ENCODE data around the gene PI16. TPM values are rescaled to one million over a fixed set of nuclear protein-coding genes. Genes with fewer than 3 reads are reported as not detected.

Gene PI16
- total and polyA plus RNA-seq, 2 donors (not counting 3 experiments of a cell fraction or from before 2014, with no cell fraction given): 0.14 TPM; not detected in 1

DNA sequence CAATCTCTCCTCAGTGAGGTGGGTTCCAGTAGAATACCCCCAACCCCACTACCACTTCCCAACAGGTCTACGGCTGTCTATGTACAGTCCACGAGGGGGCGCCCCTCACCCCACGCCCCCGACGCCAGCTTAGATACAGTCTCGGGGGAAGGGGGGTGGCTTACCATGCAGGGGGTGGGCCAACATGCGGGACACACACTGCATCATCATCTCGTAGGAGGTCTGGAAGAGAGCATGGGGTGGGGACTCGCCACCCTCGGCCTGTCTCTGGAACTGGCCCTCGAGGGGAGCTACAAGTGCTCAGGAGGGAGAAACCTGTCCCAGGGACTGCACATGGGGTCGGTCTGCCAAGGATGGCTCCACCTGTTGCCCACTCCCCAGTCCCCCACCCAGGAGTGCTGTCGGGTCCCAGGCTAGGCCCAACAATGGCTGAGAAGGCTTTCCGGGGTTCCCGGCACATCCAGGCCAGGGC lies 23.0 kb downstream of the PI16 start:
- H3K4me3 ChIP-seq (replicated peaks in 1 of 3; ENCODE audit: insufficient read depth in 1 of 3, low read depth in 1 of 3, low read length in 3 of 3): no peak overlapping the region
- CTCF ChIA-PET: interaction anchor here (1.0 to 5.3 kb wide), 5 partner anchors 8 to 233 kb away, joined by 3 to 40 read pairs (median 5); partner anchors contain the start of gene MTCH1
- intact Hi-C loops (cut with micrococcal nuclease): loop anchor here (1.0 kb wide), 1 partner anchor 41 kb away; no protein-coding TSS in a partner anchor

More for the DNA sequence above, 23.0 kb downstream of the PI16 start:
- Histone ChIP-seq H3K27me3 (ENCODE audit: control insufficient read depth in 2 of 2, insufficient read depth in 2 of 2, low read length in 2 of 2) (no peaks in the 10 kb centered on the region), H3K79me2 (ENCODE audit: control insufficient read depth, insufficient read depth, low read length) (peaks cover 45% of the 10 kb centered on the region), H3K9me3 (replicated peaks; ENCODE audit: control insufficient read depth, insufficient read depth, low read length) (no peaks in the 10 kb centered on the region), H2AFZ (ENCODE audit: low read depth, low read length) (no peak overlapping the region), H3K4me1 (ENCODE audit: control insufficient read depth, extremely low read depth, insufficient read depth, low read length) (no peaks in the 10 kb centered on the region), H3K9me1 (replicated peaks; ENCODE audit: control insufficient read depth, extremely low read depth, insufficient read depth, low read length) (no peaks in the 10 kb centered on the region), H3K4me2 (ENCODE audit: insufficient read depth, low read length) (no peak overlapping the region), H4K20me1 (replicated peaks; ENCODE audit: control insufficient read depth, extremely low read depth, insufficient read depth, low read length) (no peaks in the 10 kb centered on the region), H3K36me3 (ENCODE audit: control insufficient read depth in 2 of 2, extremely low read depth in 1 of 2, insufficient read depth in 2 of 2, low read length in 2 of 2) (peaks cover 30 to 64% of the 10 kb centered on the region in 2 experiments), H3K9ac (replicated peaks; ENCODE audit: extremely low read depth, insufficient read depth, low read length) (no peak overlapping the region), H3K27ac (ENCODE audit: insufficient read depth, low read depth, low read length) (no peak overlapping the region)
- FAIRE-seq (no peak), DNase-seq (ENCODE audit: low read depth, low spot score) (no peak)
- TF ChIP-seq EZH2 (IDR thresholded peaks at IDR 0.05; ENCODE audit: borderline replicate concordance, low read depth, low read length, severe bottlenecking): no peak
- TF ChIP-seq, protein P1, sequence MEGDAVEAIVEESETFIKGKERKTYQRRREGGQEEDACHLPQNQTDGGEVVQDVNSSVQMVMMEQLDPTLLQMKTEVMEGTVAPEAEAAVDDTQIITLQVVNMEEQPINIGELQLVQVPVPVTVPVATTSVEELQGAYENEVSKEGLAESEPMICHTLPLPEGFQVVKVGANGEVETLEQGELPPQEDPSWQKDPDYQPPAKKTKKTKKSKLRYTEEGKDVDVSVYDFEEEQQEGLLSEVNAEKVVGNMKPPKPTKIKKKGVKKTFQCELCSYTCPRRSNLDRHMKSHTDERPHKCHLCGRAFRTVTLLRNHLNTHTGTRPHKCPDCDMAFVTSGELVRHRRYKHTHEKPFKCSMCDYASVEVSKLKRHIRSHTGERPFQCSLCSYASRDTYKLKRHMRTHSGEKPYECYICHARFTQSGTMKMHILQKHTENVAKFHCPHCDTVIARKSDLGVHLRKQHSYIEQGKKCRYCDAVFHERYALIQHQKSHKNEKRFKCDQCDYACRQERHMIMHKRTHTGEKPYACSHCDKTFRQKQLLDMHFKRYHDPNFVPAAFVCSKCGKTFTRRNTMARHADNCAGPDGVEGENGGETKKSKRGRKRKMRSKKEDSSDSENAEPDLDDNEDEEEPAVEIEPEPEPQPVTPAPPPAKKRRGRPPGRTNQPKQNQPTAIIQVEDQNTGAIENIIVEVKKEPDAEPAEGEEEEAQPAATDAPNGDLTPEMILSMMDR (IDR thresholded peaks at IDR 0.05; ENCODE audit: extremely low read depth in 1 of 2, insufficient read depth in 1 of 2, low read depth in 1 of 2, low read length in 2 of 2): peak; percentile 14 to 42
- dilution Hi-C loops (cut with MboI; ENCODE audit: extremely low pct_ligation_motif_present, low sequenced_read_pairs): no loop called here
- no TSS peak for BruUV-seq (replicated peaks)
- POLR2A ChIA-PET: no interaction called here
